Endothelial cell of umbilical vein (primary cell): ENCODE results near the gene ANKRD44. TPM values are rescaled to one million over a fixed set of nuclear protein-coding genes. Genes with fewer than 3 reads are reported as not detected.

ENCODE experiments used
- BruUV-seq: library from RNA; stranded (reverse); fragments of 400-500 nt; replicated peaks from 2 replicates; lab custom pipeline; 2021; lab: Mats Ljungman, UMichigan
- CTCF ChIA-PET: fragments of 300-600, 350-600 bp; sonication (Branson Sonifier 250); formaldehyde crosslinking; loops from one replicate; lab custom pipeline; 2021; ENCODE audit warnings: antibody characterized with exemption, inconsistent platforms; lab: Charles Lee
- POLR2A ChIA-PET: fragments of 300-600, 350-600 bp; sonication (Branson Sonifier 250); formaldehyde crosslinking; loops from one replicate; lab custom pipeline; 2021; ENCODE audit warnings: antibody characterized with exemption, inconsistent platforms; lab: Charles Lee
- DNase-seq: peaks from one replicate; pipeline ENCODE4 v3.0.0-alpha.2; 2011; ENCODE audit warnings: low read depth, low spot score
- FAIRE-seq: peaks from 2 replicates; lab custom pipeline; 2011; peaks lifted over from hg19 to GRCh38; lab: Jason Lieb, UNC
- H2AFZ ChIP-seq: 2 replicates; pipeline ENCODE4 v1.6.0; 2012; ENCODE audit warnings: low read depth, low read length, control low read depth, inconsistent platforms
- H3K27ac ChIP-seq: 2 replicates; pipeline ENCODE4 v1.5.1; 2011; ENCODE audit warnings: low read depth, mild to moderate bottlenecking, control low read depth, low read length, moderate library complexity; ENCODE audit not compliant: insufficient read depth
- H3K27me3 ChIP-seq, 2 experiments: 2 replicates each; pipeline versions ENCODE4 v1.6.0 to v1.6.1; 2011; ENCODE audit warnings: low read length in 2 of 2, mixed read lengths in 1 of 2; ENCODE audit not compliant: control insufficient read depth in 2 of 2, insufficient read depth in 2 of 2
- H3K36me3 ChIP-seq, 2 experiments: 2 replicates in 1 of 2; 3 replicates in 1 of 2; pipeline ENCODE4 v1.5.1; 2011; ENCODE audit warnings: low read length in 2 of 2, mild to moderate bottlenecking in 1 of 2, moderate library complexity in 1 of 2; ENCODE audit not compliant: control insufficient read depth in 2 of 2, insufficient read depth in 2 of 2; ENCODE audit errors: extremely low read depth in 1 of 2
- H3K4me1 ChIP-seq: 3 replicates; pipeline ENCODE4 v1.5.1; 2011; ENCODE audit warnings: mild to moderate bottlenecking, low read length; ENCODE audit not compliant: control insufficient read depth, insufficient read depth; ENCODE audit errors: extremely low read depth
- H3K4me2 ChIP-seq: 2 replicates; pipeline ENCODE4 v1.6.1; 2011; ENCODE audit warnings: low read length, control low read depth, mixed read lengths; ENCODE audit not compliant: insufficient read depth
- H3K4me3 ChIP-seq, 3 experiments: fragments of 200-600 bp in 1 of 3; sonication (generic), shearing (Covaris generic) in 1 of 3; replicated peaks in 1 of 3; 2 replicates each; pipeline ENCODE4 v1.5.1; 2011 to 2016; ENCODE audit warnings: control low read depth in 3 of 3, low read length in 3 of 3, mild to moderate bottlenecking in 2 of 3, inconsistent platforms in 1 of 3, low read depth in 1 of 3, moderate library complexity in 1 of 3; ENCODE audit not compliant: insufficient read depth in 1 of 3
- H3K79me2 ChIP-seq: 2 replicates; pipeline ENCODE4 v1.6.0; 2012; ENCODE audit warnings: low read length, inconsistent platforms; ENCODE audit not compliant: control insufficient read depth, insufficient read depth
- H3K9ac ChIP-seq: replicated peaks from 2 replicates; pipeline ENCODE3; 2011; ENCODE audit warnings: low read length, control low read depth; ENCODE audit not compliant: insufficient read depth; ENCODE audit errors: extremely low read depth
- H3K9me1 ChIP-seq: replicated peaks from 3 replicates; pipeline ENCODE4 v1.6.0; 2011; ENCODE audit warnings: mild to moderate bottlenecking, low read length; ENCODE audit not compliant: control insufficient read depth, insufficient read depth; ENCODE audit errors: extremely low read depth
- H3K9me3 ChIP-seq: replicated peaks from 2 replicates; pipeline ENCODE4 v1.5.1; 2012; ENCODE audit warnings: low read length, inconsistent platforms; ENCODE audit not compliant: control insufficient read depth, insufficient read depth
- H4K20me1 ChIP-seq: replicated peaks from 2 replicates; pipeline ENCODE3; 2011; ENCODE audit warnings: mild to moderate bottlenecking, low read length; ENCODE audit not compliant: control insufficient read depth, insufficient read depth; ENCODE audit errors: extremely low read depth
- CTCF ChIP-seq, 2 donors: IDR thresholded peaks; 1 replicate in 1 of 2; 2 replicates in 1 of 2; pipeline ENCODE4 v1.5.1; 2011; ENCODE audit warnings: low read length in 2 of 2, mild to moderate bottlenecking in 2 of 2, moderate library complexity in 2 of 2, control low read depth in 1 of 2, inconsistent platforms in 1 of 2, low read depth in 1 of 2; ENCODE audit not compliant: insufficient read depth in 1 of 2; ENCODE audit errors: extremely low read depth in 1 of 2
- EZH2 ChIP-seq: IDR thresholded peaks from 2 replicates; pipeline ENCODE4 v1.6.1; 2012; ENCODE audit warnings: borderline replicate concordance, low read depth, mild to moderate bottlenecking, moderate library complexity, low read length, inconsistent platforms; ENCODE audit not compliant: severe bottlenecking
- FOS ChIP-seq: IDR thresholded peaks from 2 replicates; pipeline ENCODE4 v1.6.1; 2011; ENCODE audit warnings: mild to moderate bottlenecking, low read length, moderate library complexity, borderline replicate concordance; ENCODE audit not compliant: insufficient read depth
- GATA2 ChIP-seq: IDR thresholded peaks from 2 replicates; pipeline ENCODE4 v1.7.0; 2011; ENCODE audit warnings: low read depth, mild to moderate bottlenecking, moderate library complexity, mixed read lengths, low read length; ENCODE audit not compliant: insufficient read length, insufficient read depth
- JUN ChIP-seq: IDR thresholded peaks from 2 replicates; pipeline ENCODE4 v1.6.1; 2011; ENCODE audit warnings: borderline replicate concordance, low read depth; ENCODE audit not compliant: insufficient read length, insufficient read depth
- MAX ChIP-seq: IDR thresholded peaks from 2 replicates; pipeline ENCODE4 v1.6.1; 2011; ENCODE audit not compliant: insufficient read depth, insufficient read length
- MYC ChIP-seq: IDR thresholded peaks from one replicate; pipeline ENCODE4 v1.6.1; 2011; ENCODE audit warnings: mild to moderate bottlenecking, low read depth, low read length
- POLR2A ChIP-seq: IDR thresholded peaks from 2 replicates; pipeline ENCODE4 v1.6.1; 2012; ENCODE audit warnings: low read depth, mild to moderate bottlenecking, control low read depth, low read length
- POLR2AphosphoS5 ChIP-seq: IDR thresholded peaks from 2 replicates; pipeline ENCODE4 v1.6.1; 2012; ENCODE audit warnings: low read depth, mild to moderate bottlenecking, control low read depth, low read length, moderate library complexity; ENCODE audit not compliant: insufficient read depth
- dilution Hi-C: fragments of 300-500 bp; cut with MboI; formaldehyde crosslinking; loops from one replicate; pipeline ENCODE4 v1.15.0; 2019; ENCODE audit warnings: low sequenced_read_pairs; ENCODE audit not compliant: extremely low pct_ligation_motif_present
- intact Hi-C: fragments of 100-400 bp; cut with micrococcal nuclease; formaldehyde crosslinking; loops from one replicate; pipeline ENCODE4 v1.10.0; 2022
- polyA plus RNA-seq, 4 experiments: library from polyadenylated mRNA; depleted of rRNA in 3 of 4; stranded (reverse) in 3 of 4; unstranded in 1 of 4; fragments of >200 nt; gene quantifications; 2 replicates each; pipeline versions ENCODE4 v1.2.1 to v1.2.3, GENCODE V29; 2011 to 2012; ENCODE audit warnings: missing spikeins in 1 of 4
- total RNA-seq: library from RNA; stranded (reverse); gene quantifications from 2 replicates; pipeline ENCODE4 v1.2.3, GENCODE V29; 2021

The ANKRD44 gene
- total and polyA plus RNA-seq, 2 donors (not counting 3 experiments of a cell fraction or from before 2014, with no cell fraction given), result 3.4 to 6.1 TPM

- intact Hi-C loops (no loop called here), dilution Hi-C loops (no loop called here)
- TF ChIP-seq CTCF (IDR thresholded peaks at IDR 0.05; ENCODE audit: extremely low read depth in 1 of 2, insufficient read depth in 1 of 2, low read depth in 1 of 2, low read length in 2 of 2), result no peak
- no peak for TF ChIP-seq POLR2A
- TF ChIP-seq MYC, result no peak
- no peak for TF ChIP-seq POLR2AphosphoS5
- no peak for TF ChIP-seq GATA2
- no peak for TF ChIP-seq EZH2
- no peak for TF ChIP-seq MAX
- no peak for TF ChIP-seq FOS
- TF ChIP-seq JUN, result no peak
- no peaks in the 10 kb centered on the region for H3K27me3 ChIP-seq
- no peak for FAIRE-seq
- POLR2A ChIA-PET, result no interaction called here
- BruUV-seq, result no TSS peak
- H3K4me3 ChIP-seq, result no peak overlapping the region
- H3K36me3 ChIP-seq, result no peaks in the 10 kb centered on the region
- CTCF ChIA-PET, result no interaction called here
- H3K9ac ChIP-seq, result no peak overlapping the region
- no peak overlapping the region for H3K27ac ChIP-seq
- H2AFZ ChIP-seq, result no peak overlapping the region
- H3K79me2 ChIP-seq, result no peaks in the 10 kb centered on the region
- no peak for DNase-seq
- H3K9me1 ChIP-seq, result no peaks in the 10 kb centered on the region
- H3K4me2 ChIP-seq, result no peak overlapping the region
- H3K4me1 ChIP-seq, result no peaks in the 10 kb centered on the region
- H4K20me1 ChIP-seq, result no peaks in the 10 kb centered on the region
- no peaks in the 10 kb centered on the region for H3K9me3 ChIP-seq
Measured at GRCh38 chr2:197340591-197340990, 30.0 kb upstream of the ANKRD44 start.
